ENCODE measurements around the gene IGDCC3.

Gene IGDCC3

GRCh38 chr15:65318870-65319356 lies 58.9 kb downstream of the IGDCC3 start:
- peak; percentile 14 to 26 for DNase-seq

DNA sequence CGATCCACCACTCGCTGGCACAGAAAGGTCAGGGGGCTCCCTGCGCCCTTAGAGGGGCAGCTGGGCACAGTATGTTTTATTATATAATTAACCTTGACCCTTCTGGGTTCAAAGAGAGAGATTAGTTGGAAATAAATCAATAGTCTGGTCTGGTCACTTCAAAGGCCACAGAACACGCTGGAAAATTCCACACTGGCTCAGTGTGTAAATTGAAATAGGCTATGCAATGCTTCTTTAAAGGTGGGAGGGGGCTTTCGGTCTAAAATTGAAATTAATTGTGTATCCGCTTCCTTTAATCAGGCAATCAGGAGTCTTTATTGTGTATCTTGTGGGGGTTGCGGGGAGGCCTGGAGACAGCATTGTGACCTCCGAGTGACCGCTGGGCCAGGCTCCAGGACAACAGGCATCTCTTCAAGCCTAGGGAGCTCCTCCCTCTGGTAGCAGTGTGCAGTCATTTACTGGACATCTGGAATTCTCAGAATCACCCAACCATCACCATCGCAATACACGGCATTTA lies 65.3 kb downstream of the IGDCC3 start:
- no peak for DNase-seq

GRCh38 chr15:65311760-65312159 lies 66.0 kb downstream of the IGDCC3 start:
- no peak for DNase-seq

DNA sequence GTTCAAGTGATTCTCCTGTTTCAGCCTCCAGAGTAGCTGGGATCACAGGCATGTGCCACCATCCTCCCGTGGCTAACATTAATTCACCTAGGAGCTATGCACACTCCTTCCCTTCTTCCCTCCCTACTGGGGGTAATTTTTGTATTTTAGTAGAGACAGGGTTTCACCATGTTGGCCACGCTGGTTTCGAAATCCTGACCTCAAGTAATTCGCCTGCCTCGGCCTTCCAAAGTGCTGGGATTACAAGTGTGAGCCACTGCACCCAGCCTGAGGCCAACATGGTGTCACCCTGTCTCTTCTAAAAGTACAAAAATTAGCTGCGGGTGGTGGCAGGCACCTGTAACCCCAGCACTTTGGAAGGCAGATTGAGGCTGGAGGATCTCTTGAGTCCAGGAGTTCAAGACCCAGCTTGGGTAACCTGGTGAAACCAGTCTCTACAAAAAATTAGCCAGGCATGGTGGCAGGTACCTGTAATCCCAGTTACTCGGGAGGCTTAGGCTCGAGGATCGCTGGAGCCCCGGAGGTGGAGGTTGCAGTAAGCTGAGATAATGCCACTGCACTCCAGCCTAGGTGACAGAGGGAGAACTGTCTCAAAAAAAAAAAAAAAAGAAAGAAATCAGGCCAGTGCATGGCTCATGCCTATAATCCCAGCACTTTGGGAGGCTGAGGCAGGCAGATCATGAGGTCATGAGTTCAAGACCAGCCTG lies 67.2 kb downstream of the IGDCC3 start:
- no peak for DNase-seq

- no peak for DNase-seq
Observed at GRCh38 chr15:65309882-65310418, 67.9 kb downstream of the IGDCC3 start.

- DNase-seq: no peak
Observed at GRCh38 chr15:65307978-65308377, 69.8 kb downstream of the IGDCC3 start.

DNA sequence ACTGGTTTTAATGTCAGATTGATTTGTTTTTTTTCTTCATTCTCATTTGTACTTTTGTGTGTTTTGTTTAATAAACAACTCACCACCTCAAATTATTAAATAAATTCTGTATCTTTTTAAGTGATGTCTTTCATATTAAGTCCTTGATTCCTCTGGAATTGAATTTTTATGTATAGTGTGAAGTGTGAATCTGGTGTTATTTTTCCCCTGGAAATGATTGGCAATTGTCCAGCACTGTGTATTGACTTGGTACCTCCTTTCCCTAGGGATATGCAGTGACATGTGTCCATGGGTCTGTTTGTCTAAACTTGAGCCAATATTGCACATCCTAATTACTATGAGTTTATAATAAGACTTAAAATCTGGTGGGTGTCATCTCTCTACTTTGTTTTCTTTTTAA lies 71.3 kb downstream of the IGDCC3 start:
- DNase-seq: no peak

- no peak for DNase-seq
Observed at GRCh38 chr15:65305776-65306175, 72.0 kb downstream of the IGDCC3 start.

DNA sequence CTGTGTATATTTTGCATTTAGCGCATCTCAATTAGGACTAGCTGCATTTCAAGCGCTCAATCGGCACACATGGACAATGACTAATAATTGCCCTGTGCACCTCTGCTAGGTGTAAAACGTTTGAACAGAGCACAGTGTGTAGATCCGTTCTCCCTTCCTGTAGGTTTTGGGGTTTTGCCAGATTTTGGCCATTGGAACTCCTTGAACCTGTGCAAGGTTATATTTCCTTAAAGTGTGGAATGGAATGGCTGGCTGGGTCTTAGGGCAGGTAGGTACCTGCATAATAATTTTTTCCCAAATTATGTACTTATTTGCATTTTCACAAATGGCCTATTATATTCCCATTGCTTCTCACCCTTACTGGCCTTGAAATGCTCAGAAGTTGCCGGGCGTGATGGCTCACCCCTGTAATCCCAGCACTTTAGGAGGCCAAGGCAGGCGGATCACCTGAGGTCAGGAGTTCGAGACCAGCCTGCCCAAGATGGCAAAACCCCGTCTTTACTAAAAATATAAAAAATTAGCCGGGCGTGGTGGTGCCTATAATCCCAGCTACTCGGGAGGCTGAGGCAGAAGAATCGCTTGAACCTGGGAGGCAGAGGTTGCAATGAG lies 72.5 kb downstream of the IGDCC3 start:
- DNase-seq: no peak

DNA sequence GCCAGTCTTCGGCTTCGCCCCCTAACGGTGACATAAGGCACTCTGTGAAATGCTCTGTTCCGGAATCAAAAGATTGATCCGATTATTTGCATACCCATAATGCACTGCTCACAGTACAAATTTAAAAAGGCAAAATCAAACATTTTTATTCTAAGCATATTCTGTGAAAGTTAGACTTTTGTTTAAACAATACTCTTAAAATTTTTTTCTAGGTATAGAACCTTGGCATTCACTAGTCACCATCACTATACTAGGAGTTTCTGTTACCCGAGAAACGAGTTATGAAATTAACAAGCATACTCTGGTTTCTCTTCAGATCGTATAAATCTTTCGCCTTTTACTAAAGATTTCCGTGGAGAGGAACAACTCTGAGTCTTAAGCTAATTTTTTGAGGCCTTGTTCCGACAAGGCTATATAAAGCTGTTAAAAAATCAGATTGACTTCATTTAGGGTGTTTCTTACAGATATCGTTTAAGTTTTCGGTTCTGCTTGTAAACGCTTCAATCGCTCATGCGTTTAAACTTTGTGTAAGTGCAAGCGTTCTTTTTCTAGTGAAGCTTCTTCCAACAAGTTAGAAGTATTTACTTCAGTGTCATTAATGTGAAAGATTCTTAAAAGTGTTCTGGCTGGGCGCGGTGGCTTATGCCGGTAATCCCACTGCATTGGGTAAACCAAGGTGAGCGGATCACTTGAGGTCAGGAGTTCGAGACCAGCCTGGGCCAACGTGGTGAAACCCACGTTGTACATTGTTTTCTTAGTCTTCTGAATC lies 73.2 kb downstream of the IGDCC3 start, which contains the start of gene RNU5B-1:
Gene RNU5B-1, plus strand, starts transcription at position 297 of the 769 bp plus-strand sequence.
- DNase-seq: peak; percentile 54 to 72

DNA sequence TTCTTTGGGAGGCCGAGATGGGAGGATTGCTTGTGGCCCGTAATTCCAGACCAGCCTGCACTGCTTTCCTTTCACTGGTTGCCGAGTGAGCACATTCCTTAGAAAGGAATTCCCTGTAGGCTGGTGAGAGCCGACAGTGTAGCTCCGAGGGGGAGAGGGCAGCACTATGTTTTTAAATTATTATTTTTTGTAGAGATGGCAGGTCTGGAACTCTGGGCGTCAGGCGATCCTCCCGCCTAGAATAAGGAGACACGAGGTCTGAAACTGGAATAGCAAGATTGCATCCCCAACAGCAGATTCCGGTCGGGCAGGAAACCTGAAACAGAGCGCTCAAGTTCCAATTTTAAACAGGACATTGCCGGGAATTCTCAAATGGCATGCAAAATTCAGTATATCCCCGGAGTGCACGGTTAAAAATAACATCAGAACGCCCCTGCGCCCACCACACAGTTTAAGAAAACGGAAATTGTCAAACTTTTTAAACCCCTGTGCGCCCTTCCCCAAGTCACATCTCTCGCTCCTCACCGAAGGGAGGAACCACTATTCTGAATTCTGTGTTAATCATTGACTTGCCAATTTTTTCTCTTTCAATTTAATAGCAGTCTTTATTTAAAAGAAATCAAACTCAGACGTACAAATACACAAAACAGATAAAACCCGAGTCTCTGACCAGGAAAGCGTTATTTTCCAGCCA lies 74.0 kb downstream of the IGDCC3 start:
- DNase-seq: no peak

DNA sequence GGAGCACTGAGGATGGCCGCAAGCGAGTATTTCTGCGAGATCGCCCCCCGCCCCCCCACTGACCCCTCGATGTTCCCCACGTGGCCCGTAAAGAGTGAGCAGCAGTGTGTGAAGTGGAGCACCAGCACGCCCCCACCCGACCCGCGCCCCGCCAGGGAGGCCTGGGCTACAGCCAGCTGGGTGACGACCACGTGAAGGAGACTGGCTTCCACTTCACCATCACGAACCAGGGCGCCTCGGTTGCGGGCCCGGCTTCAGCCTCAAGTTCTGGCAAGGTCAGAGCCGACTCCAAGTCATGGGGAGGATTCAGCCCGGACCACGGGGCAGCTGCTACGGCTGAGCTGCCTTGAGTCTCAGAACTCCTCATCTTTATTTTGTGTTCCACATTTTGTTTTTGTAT lies 75.7 kb downstream of the IGDCC3 start:
- no peak for DNase-seq

- no peak for DNase-seq
Observed at GRCh38 chr15:65300924-65301441, 76.8 kb downstream of the IGDCC3 start.

DNA sequence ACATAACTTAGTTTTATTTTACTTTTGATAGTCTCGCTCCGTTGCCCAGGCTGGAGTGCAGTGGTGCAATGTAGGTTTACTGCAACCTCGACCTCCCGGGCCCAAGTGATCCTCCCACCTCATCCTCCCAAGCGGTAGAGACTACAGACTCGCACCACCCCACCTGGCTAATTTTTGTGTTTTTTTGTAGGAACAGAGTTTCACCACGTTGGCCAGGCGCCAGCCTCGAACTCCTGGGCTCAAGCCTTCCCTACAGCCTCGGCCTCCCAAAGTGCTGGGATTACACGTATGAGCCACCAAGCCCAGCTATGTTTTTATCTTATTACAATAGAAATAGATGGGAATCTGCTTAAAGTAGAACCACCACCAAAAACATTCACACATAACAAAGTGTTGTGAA lies 79.1 kb downstream of the IGDCC3 start:
- no peak for DNase-seq

DNA sequence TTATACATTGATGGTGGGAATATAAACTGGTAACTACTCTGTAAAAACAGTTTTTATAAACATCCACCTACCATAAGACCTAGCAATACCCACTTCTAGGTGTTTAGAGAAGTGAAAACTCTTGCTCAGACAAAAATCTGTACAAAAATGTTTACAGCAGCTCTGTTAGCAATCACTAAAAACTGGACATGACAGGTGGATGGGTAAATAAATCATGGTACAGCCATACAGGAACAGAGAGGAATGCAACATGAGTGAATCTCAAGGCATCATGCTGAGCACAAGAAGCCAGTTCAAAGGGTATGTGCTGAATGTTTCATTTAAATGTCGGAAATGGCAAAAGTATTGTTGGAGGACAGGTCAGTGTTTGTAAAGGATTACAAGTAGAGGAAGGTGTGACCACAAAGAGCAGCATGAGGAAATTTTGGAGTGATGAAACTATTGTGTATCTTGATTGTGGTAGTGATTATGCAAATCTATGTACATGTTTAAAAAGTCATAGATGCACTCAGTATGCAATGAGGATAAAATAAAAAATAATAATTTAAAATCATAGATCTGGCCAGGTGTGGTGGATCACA lies 84.8 kb downstream of the IGDCC3 start:
- no peak for DNase-seq

DNA sequence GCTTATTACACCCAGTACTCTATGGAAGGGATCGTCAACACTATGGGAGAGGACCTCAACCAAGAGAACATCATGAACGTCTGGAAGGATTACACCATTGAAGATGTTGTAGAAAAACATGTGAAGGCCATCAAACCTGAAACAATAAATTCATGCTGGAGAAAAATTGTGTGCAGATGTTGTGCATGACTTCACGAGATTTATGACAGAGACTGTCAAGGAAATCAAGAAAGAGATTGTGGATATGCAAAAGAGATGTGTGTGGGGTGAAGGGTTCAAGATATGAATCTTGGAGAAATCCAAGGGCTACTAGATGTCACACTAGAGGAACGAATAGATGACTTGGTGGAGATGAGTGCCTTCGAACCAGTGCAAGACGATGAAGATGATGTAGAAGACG lies 87.6 kb downstream of the IGDCC3 start:
- DNase-seq: no peak

GRCh38 chr15:65289261-65289854 lies 88.4 kb downstream of the IGDCC3 start:
- DNase-seq: no peak

GRCh38 chr15:65287520-65287855 lies 90.3 kb downstream of the IGDCC3 start:
- DNase-seq: no peak

DNA sequence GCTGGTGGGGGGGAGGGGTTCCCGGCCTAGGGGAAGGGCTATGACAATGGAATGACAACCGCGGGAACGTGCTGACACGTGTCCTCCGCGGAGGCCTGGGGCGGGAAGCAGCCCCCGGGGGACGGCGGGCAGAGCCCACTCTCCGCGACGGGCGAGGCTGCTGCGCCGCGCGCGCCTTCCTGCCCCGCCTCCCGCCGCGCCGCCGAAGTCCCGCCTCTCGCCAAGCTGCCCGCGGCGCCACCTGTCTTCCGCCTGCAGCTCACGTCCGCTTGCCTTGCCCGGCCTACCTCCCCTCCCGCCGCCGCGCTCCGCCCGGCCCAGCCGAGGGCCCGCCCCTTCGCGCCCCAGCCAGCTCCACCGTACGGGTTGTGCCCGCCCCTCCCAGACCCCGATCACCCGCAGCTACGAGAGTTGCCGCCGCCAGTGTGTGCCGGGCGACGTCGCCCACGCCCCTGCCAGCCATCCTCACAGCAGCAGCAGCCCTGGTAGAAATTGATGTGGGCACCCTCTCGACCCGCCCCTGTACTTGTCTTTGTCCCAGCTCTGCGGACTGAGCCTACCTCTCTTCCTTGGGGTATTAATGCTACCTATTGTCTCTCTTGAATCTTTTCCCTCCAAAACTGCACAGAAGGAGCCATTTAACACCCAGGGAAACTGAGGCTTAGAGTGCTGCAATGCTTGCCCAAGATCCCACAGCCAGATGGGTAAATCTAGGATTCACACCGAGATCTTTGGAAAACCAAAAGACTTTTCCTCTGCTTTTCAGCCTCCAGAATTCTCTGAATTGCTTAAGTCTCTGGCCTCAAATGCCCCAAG lies 90.9 kb downstream of the IGDCC3 start, which contains the start of gene PARP16:
Gene PARP16, minus strand, starts transcription at position 180 of the 816 bp plus-strand sequence. CDS start 457 bp downstream, outside the sequence.
- DNase-seq: peak; percentile 63 to 81

DNA sequence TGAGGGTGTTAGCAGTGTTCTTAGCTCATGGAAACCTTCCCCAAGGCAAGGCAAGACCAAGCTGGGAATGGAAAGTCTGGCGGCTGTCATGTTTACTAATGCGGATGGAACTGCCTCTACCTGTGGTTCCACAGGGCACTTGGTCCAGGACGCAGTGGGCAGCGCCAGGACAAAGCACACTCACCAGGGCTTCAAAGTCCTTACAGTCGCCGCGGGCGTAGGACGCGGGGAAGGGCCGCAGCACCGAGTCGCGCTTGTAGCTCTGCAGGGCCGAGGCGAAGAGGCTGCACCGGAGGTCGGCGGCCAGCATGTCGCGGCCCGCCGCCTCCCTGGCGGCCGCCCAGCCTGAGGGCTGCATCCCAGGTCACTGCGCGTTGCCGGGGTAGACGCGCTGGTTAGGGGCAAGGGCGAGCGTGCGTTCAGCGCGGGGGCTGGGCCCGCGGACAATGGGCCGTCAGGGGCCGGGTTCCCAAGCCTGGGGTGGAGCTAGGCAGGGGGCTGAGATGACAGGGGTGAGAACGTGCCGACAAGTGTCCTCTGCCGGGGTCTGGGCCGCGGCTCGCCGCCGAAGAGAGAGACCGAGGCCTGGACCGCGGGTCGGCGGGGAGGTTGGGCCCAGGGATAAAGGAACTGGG lies 91.6 kb downstream of the IGDCC3 start:
- peak in 1 of 2 experiments; percentile 56 for DNase-seq

All from NCI-H187 (cell line).